ENCODE results near the gene MAPK13. TPM values are rescaled to one million over a fixed set of nuclear protein-coding genes. Genes with fewer than 3 reads are reported as not detected.

The MAPK13 gene
- total RNA-seq, 2 donors from 2014 or later = 14.6 to 16.0 TPM

DNA sequence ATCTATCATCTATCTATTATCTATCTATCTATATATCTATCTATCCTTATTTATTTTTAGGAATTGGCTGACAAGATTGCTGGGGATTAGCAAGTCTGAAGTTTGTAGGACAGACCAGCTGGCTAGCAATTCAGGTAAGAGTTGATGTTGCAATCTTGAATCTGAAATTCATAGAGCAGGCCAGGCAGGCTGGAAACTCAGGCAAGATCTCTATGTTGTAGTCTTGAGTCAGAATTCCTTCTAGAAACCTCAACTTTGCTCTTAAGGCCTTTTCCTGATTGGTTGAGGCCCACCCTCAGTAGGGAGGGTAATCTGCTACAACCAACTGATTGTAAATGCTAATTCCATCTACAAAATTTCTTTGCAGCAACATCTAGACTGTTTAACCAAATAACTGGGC, 19.2 kb downstream of the MAPK13 start:
- H3K27me3 Mint-ChIP-seq (ENCODE audit: insufficient read depth) = no peaks in the 10 kb centered on the region
- TF ChIP-seq, protein P1, sequence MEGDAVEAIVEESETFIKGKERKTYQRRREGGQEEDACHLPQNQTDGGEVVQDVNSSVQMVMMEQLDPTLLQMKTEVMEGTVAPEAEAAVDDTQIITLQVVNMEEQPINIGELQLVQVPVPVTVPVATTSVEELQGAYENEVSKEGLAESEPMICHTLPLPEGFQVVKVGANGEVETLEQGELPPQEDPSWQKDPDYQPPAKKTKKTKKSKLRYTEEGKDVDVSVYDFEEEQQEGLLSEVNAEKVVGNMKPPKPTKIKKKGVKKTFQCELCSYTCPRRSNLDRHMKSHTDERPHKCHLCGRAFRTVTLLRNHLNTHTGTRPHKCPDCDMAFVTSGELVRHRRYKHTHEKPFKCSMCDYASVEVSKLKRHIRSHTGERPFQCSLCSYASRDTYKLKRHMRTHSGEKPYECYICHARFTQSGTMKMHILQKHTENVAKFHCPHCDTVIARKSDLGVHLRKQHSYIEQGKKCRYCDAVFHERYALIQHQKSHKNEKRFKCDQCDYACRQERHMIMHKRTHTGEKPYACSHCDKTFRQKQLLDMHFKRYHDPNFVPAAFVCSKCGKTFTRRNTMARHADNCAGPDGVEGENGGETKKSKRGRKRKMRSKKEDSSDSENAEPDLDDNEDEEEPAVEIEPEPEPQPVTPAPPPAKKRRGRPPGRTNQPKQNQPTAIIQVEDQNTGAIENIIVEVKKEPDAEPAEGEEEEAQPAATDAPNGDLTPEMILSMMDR (conservative IDR thresholded peaks at IDR 0.05) = no peak
- H3K36me3 Mint-ChIP-seq (ENCODE audit: low read depth) = no peaks in the 10 kb centered on the region

DNA sequence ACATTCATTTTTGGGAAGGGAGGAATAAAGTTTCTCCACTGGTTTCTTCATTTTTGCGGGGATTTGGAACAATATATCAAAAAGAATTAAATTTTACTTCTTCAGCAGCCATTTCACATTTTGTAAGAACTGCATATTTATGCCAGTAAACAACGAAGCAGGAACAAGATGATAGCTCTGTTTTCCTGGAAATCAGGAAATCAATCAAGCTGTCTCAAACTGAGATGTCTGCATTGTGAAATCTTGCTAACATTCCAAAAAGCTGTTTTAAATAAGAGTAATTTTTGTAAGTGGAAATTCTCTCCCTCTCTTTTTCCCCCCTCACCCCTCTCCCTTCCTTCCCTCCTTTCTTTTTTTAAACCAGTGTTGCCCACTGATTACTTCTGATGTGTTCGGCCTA, 20.0 kb downstream of the MAPK13 start:
- Mint-ChIP-seq H3K27ac (no peak overlapping the region), H3K4me3 (no peak overlapping the region), H3K9me3 (peaks cover 12% of the 10 kb centered on the region), H3K36me3 (ENCODE audit: low read depth) (no peaks in the 10 kb centered on the region), H3K27me3 (ENCODE audit: insufficient read depth) (no peaks in the 10 kb centered on the region), H3K4me1 (no peaks in the 10 kb centered on the region)
- no peaks in the 10 kb centered on the region for H3K27me3 ChIP-seq (ENCODE audit: control insufficient read depth, insufficient read depth, low read length, poor library complexity, severe bottlenecking)
- no peak overlapping the region for H3K4me3 ChIP-seq (ENCODE audit: low read length)
- H3K9ac ChIP-seq (ENCODE audit: extremely low read depth, low read length, poor library complexity, severe bottlenecking) = no peak overlapping the region
- DNase-seq = no peak
- H3K27ac ChIP-seq (ENCODE audit: low read depth, low read length) = no peak overlapping the region
- TF ChIP-seq, protein P1 (conservative IDR thresholded peaks at IDR 0.05) = no peak
- H3K36me3 ChIP-seq (ENCODE audit: control insufficient read depth, insufficient read depth, low read length) = no peaks in the 10 kb centered on the region
- WGBS, 2 experiments (ENCODE audit: insufficient coverage in 1 of 2, insufficient read length in 1 of 2) = 80 to 95% methylated on average over 2 to 3 of the region's 3 CpGs
- H3K9me3 ChIP-seq (ENCODE audit: control insufficient read depth, low read length) = peaks cover 5% of the 10 kb centered on the region
- H3K4me1 ChIP-seq (ENCODE audit: control insufficient read depth, insufficient read depth, low read length) = no peaks in the 10 kb centered on the region

More for the DNA sequence above, 19.2 kb downstream of the MAPK13 start:
- H3K9ac ChIP-seq (ENCODE audit: extremely low read depth, low read length, poor library complexity, severe bottlenecking) = no peak overlapping the region
- Mint-ChIP-seq H3K9me3 (peaks cover 7% of the 10 kb centered on the region), H3K27ac (no peak overlapping the region), H3K4me1 (no peaks in the 10 kb centered on the region), H3K4me3 (no peak overlapping the region)
- no peak overlapping the region for H3K27ac ChIP-seq (ENCODE audit: low read depth, low read length)
- no peaks in the 10 kb centered on the region for H3K4me1 ChIP-seq (ENCODE audit: control insufficient read depth, insufficient read depth, low read length)
- no peaks in the 10 kb centered on the region for H3K27me3 ChIP-seq (ENCODE audit: control insufficient read depth, insufficient read depth, low read length, poor library complexity, severe bottlenecking)
- no peak overlapping the region for H3K4me3 ChIP-seq (ENCODE audit: low read length)
- H3K36me3 ChIP-seq (ENCODE audit: control insufficient read depth, insufficient read depth, low read length) = no peaks in the 10 kb centered on the region
- H3K9me3 ChIP-seq (ENCODE audit: control insufficient read depth, low read length) = no peaks in the 10 kb centered on the region
- DNase-seq = no peak

DNA sequence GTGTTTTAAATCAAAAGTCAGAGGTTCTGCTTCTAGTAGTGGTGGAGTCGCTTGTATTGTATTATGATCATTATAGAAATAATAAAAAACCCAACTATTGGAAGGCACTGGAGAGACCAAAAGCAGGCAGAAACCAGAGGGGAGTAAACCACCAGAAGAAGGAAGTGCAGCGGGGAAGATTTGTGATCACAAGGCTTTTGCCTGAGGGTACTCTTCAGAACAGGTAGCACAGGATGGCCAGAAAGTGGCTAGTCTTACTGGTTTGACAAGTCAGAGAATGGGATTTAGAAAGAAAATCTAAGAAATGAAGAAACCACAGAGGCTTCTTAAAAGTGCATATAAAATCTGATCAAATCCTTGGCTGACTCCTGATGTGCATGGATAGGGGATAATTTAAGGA, 24.0 kb downstream of the MAPK13 start:
- 90 to 95% methylated on average over 1 of the region's 2 CpGs for WGBS, 2 experiments (ENCODE audit: insufficient coverage in 1 of 2, insufficient read length in 1 of 2)
- Mint-ChIP-seq H3K4me1 (no peaks in the 10 kb centered on the region), H3K36me3 (ENCODE audit: low read depth) (no peaks in the 10 kb centered on the region), H3K9me3 (peaks cover 14% of the 10 kb centered on the region), H3K27ac (no peak overlapping the region), H3K27me3 (ENCODE audit: insufficient read depth) (no peaks in the 10 kb centered on the region), H3K4me3 (no peak overlapping the region)
- no peaks in the 10 kb centered on the region for H3K36me3 ChIP-seq (ENCODE audit: control insufficient read depth, insufficient read depth, low read length)
- no peak overlapping the region for H3K4me3 ChIP-seq (ENCODE audit: low read length)
- peaks cover 8% of the 10 kb centered on the region for H3K9me3 ChIP-seq (ENCODE audit: control insufficient read depth, low read length)
- H3K27me3 ChIP-seq (ENCODE audit: control insufficient read depth, insufficient read depth, low read length, poor library complexity, severe bottlenecking) = no peaks in the 10 kb centered on the region
- H3K4me1 ChIP-seq (ENCODE audit: control insufficient read depth, insufficient read depth, low read length) = no peaks in the 10 kb centered on the region
- DNase-seq = no peak
- H3K27ac ChIP-seq (ENCODE audit: low read depth, low read length) = no peak overlapping the region
- TF ChIP-seq, protein P1 (conservative IDR thresholded peaks at IDR 0.05) = no peak
- H3K9ac ChIP-seq (ENCODE audit: extremely low read depth, low read length, poor library complexity, severe bottlenecking) = no peak overlapping the region

Data from endodermal cell (in vitro differentiated cells).